ENCODE data around the gene ZNF550. TPM values are rescaled to one million over a fixed set of nuclear protein-coding genes. Genes with fewer than 3 reads are reported as not detected.
"Not testable (repeated sequence)": the region's sequence is repeated elsewhere in the genome, so short reads cannot be mapped to it uniquely, and the experiment has no call there.

ZNF550 gene
- total and polyA plus RNA-seq, 7 experiments from 2014 or later, result 8.6 to 56.2 (median 17.7) TPM

DNA sequence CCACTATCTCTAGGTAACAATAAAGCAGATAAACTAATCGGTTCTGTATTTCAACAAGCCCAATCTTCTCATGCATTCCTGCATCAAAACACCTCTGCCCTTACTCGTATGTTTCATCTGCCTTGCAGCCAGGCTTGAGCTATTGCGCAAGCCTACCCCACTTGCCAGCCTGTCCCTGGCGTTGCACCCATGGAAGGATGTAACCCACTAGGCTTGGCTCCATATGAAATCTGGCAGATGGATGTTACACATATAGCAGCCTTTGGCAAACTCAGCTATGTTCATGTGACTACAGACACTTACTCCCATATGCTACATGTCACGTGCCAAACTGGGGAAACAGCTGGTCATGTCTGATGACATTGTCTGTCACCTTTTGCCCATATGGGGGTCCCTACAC is 44.4 kb downstream of the ZNF550 start:
- Mint-ChIP-seq H3K9me3 (peaks cover 16 to 92% (median 61%) of the 10 kb centered on the region in 11 donors), H3K27me3 (no peaks in the 10 kb centered on the region), H3K4me1 (no peaks in the 10 kb centered on the region), H3K4me3 (no peak overlapping the region), H3K36me3 (peaks cover 36 to 76% (median 64%) of the 10 kb centered on the region in 5 donors), H3K27ac (no peak overlapping the region)
- H3K4me3 ChIP-seq (ENCODE audit: low read length), result no peak overlapping the region
- intact Hi-C loops (cut with micrococcal nuclease), result no loop called here
- peaks cover 0 to 52% (median 4%) of the 10 kb centered on the region in 3 experiments for H3K36me3 ChIP-seq (ENCODE audit: control insufficient read depth in 2 of 3, insufficient read depth in 3 of 3, low read length in 3 of 3)
- H3K9me3 ChIP-seq (ENCODE audit: control insufficient read depth in 2 of 3, low read length in 3 of 3), result peaks cover 11 to 74% (median 18%) of the 10 kb centered on the region in 3 experiments
- H3K27me3 ChIP-seq (ENCODE audit: control insufficient read depth in 2 of 2, insufficient read depth in 2 of 2, low read length in 2 of 2), result no peaks in the 10 kb centered on the region
- DNase-seq, result no peak
- CTCF ChIA-PET, result no interaction called here
- no peak for ATAC-seq
- H3K4me1 ChIP-seq (ENCODE audit: control insufficient read depth in 2 of 2, insufficient read depth in 2 of 2, low read length in 2 of 2), result no peaks in the 10 kb centered on the region
- POLR2A ChIA-PET, result interaction anchor here (1.7 kb wide), 1 partner anchor 14 kb away, joined by 3 read pairs; no protein-coding TSS in a partner anchor
- no peak overlapping the region for H3K27ac ChIP-seq (ENCODE audit: low read depth, low read length)

DNA sequence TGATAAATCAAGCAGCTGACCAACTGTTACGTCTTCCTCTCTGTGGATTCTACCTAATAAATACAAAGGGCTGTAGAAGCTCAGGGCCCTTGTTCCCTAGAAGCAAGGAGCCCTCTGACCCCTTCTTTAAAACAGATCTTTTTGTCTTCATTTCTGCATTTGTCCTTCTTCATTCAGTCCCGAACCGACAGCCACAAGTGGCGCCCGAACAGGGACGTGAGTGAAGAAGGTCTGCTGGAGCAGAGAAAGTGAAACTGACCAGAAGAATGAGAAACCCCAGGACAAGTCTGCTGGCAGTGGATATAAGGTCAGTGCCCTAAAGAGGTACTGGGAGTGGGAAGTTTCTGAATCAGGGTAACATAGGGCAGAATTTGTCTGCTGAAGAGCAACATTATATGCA is 46.8 kb downstream of the ZNF550 start:
- H3K9me3 Mint-ChIP-seq, result peaks cover 17 to 93% (median 68%) of the 10 kb centered on the region in 11 donors
- no peaks in the 10 kb centered on the region for H3K27me3 Mint-ChIP-seq
- Histone ChIP-seq H3K27ac (ENCODE audit: low read depth, low read length) (no peak overlapping the region), H3K27me3 (ENCODE audit: control insufficient read depth in 2 of 2, insufficient read depth in 2 of 2, low read length in 2 of 2) (no peaks in the 10 kb centered on the region), H3K4me1 (ENCODE audit: control insufficient read depth in 2 of 2, insufficient read depth in 2 of 2, low read length in 2 of 2) (no peaks in the 10 kb centered on the region), H3K36me3 (ENCODE audit: control insufficient read depth in 2 of 3, insufficient read depth in 3 of 3, low read length in 3 of 3) (peaks cover 0 to 61% (median 4%) of the 10 kb centered on the region in 3 experiments), H3K4me3 (ENCODE audit: low read length) (peak overlapping the region; percentile 25), H3K9me3 (ENCODE audit: control insufficient read depth in 2 of 3, low read length in 3 of 3) (peaks cover 11 to 80% (median 26%) of the 10 kb centered on the region in 3 experiments)
- DNase-seq (no peak), ATAC-seq (no peak)
- no peaks in the 10 kb centered on the region for H3K4me1 Mint-ChIP-seq
- ChIA-PET CTCF (no interaction called here), POLR2A (no interaction called here)
- no peak overlapping the region for H3K4me3 Mint-ChIP-seq
- H3K27ac Mint-ChIP-seq, result no peak overlapping the region
- peaks cover 45 to 82% (median 79%) of the 10 kb centered on the region in 5 donors for H3K36me3 Mint-ChIP-seq
- intact Hi-C loops (cut with micrococcal nuclease), result no loop called here

GRCh38 chr19:57511484-57511883 is 48.2 kb downstream of the ZNF550 start:
- H3K36me3 ChIP-seq (ENCODE audit: control insufficient read depth in 2 of 3, insufficient read depth in 3 of 3, low read length in 3 of 3), result peaks cover 11 to 62% (median 15%) of the 10 kb centered on the region in 3 experiments
- H3K9me3 Mint-ChIP-seq, result peaks cover 17 to 92% (median 73%) of the 10 kb centered on the region in 11 donors

GRCh38 chr19:57506163-57506562 is 53.5 kb downstream of the ZNF550 start:
- Histone ChIP-seq H3K9me3 (ENCODE audit: control insufficient read depth in 2 of 3, low read length in 3 of 3) (peaks cover 0 to 66% (median 23%) of the 10 kb centered on the region in 3 experiments), H3K27ac (ENCODE audit: low read depth, low read length) (no peak overlapping the region)
- peaks cover 19 to 93% (median 66%) of the 10 kb centered on the region in 11 donors for H3K9me3 Mint-ChIP-seq

More at GRCh38 chr19:57511484-57511883, 48.2 kb downstream of the ZNF550 start:
- H3K27me3 ChIP-seq (ENCODE audit: control insufficient read depth in 2 of 2, insufficient read depth in 2 of 2, low read length in 2 of 2), result no peaks in the 10 kb centered on the region
- Mint-ChIP-seq H3K27me3 (no peaks in the 10 kb centered on the region), H3K27ac (no peak overlapping the region), H3K4me3 (no peak overlapping the region), H3K36me3 (peaks cover 47 to 81% (median 79%) of the 10 kb centered on the region in 5 donors), H3K4me1 (no peaks in the 10 kb centered on the region)
- POLR2A ChIA-PET, result no interaction called here
- no peak overlapping the region for H3K4me3 ChIP-seq (ENCODE audit: low read length)
- H3K9me3 ChIP-seq (ENCODE audit: control insufficient read depth in 2 of 3, low read length in 3 of 3), result peaks cover 11 to 83% (median 32%) of the 10 kb centered on the region in 3 experiments
- no peak for ATAC-seq
- no peaks in the 10 kb centered on the region for H3K4me1 ChIP-seq (ENCODE audit: control insufficient read depth in 2 of 2, insufficient read depth in 2 of 2, low read length in 2 of 2)
- no peak for DNase-seq
- CTCF ChIA-PET, result interaction anchor here (0.7 kb wide), 1 partner anchor 490 kb away, joined by 4 read pairs; no protein-coding TSS in a partner anchor
- intact Hi-C loops (cut with micrococcal nuclease), result no loop called here
- no peak overlapping the region for H3K27ac ChIP-seq (ENCODE audit: low read depth, low read length)

GRCh38 chr19:57500400-57500799 is 59.3 kb downstream of the ZNF550 start:
- Mint-ChIP-seq H3K36me3 (peaks cover 30 to 60% (median 59%) of the 10 kb centered on the region in 5 donors), H3K4me1 (peaks cover 21 to 36% (median 32%) of the 10 kb centered on the region in 7 donors), H3K27ac (peak overlapping the region; percentile 39 to 87 (median 72)), H3K9me3 (peaks cover 18 to 91% (median 50%) of the 10 kb centered on the region in 11 donors), H3K4me3 (peak overlapping the region; percentile 76 to 94 (median 81))
- H3K4me1 ChIP-seq (ENCODE audit: control insufficient read depth in 2 of 2, insufficient read depth in 2 of 2, low read length in 2 of 2); H3K27me3 ChIP-seq (ENCODE audit: control insufficient read depth in 2 of 2, insufficient read depth in 2 of 2, low read length in 2 of 2); ATAC-seq; H3K27me3 Mint-ChIP-seq; DNase-seq; CTCF ChIA-PET; intact Hi-C loops (cut with micrococcal nuclease): not testable (repeated sequence)
- Histone ChIP-seq H3K9me3 (ENCODE audit: control insufficient read depth in 2 of 3, low read length in 3 of 3) (peaks cover 0 to 45% (median 21%) of the 10 kb centered on the region in 3 experiments), H3K27ac (ENCODE audit: low read depth, low read length) (peak overlapping the region; percentile 43), H3K4me3 (ENCODE audit: low read length) (peak overlapping the region; percentile 51), H3K36me3 (ENCODE audit: control insufficient read depth in 2 of 3, insufficient read depth in 3 of 3, low read length in 3 of 3) (peaks cover 3 to 36% (median 12%) of the 10 kb centered on the region in 3 experiments)
- POLR2A ChIA-PET, result interaction anchor here (1.0 to 1.1 kb wide), 3 partner anchors 13 to 79 kb away, joined by 3 to 9 read pairs (median 3); partner anchors contain the start of genes ZNF416 and ZNF419

More at GRCh38 chr19:57506163-57506562, 53.5 kb downstream of the ZNF550 start:
- Mint-ChIP-seq H3K36me3 (peaks cover 47 to 88% (median 82%) of the 10 kb centered on the region in 5 donors), H3K27me3 (no peaks in the 10 kb centered on the region), H3K27ac (no peak overlapping the region), H3K4me1 (peaks cover 7 to 21% (median 16%) of the 10 kb centered on the region in 7 donors), H3K4me3 (peak overlapping the region in 2 of 10 donors; percentile 52 to 64)
- H3K4me1 ChIP-seq (ENCODE audit: control insufficient read depth in 2 of 2, insufficient read depth in 2 of 2, low read length in 2 of 2), result peaks cover 0 to under 1% of the 10 kb centered on the region in 2 donors
- intact Hi-C loops (cut with micrococcal nuclease), result no loop called here
- ChIA-PET POLR2A (no interaction called here), CTCF (no interaction called here)
- H3K36me3 ChIP-seq (ENCODE audit: control insufficient read depth in 2 of 3, insufficient read depth in 3 of 3, low read length in 3 of 3), result peaks cover 23 to 69% (median 34%) of the 10 kb centered on the region in 3 experiments
- DNase-seq (no peak), ATAC-seq (no peak)
- no peaks in the 10 kb centered on the region for H3K27me3 ChIP-seq (ENCODE audit: control insufficient read depth in 2 of 2, insufficient read depth in 2 of 2, low read length in 2 of 2)
- no peak overlapping the region for H3K4me3 ChIP-seq (ENCODE audit: low read length)

DNA sequence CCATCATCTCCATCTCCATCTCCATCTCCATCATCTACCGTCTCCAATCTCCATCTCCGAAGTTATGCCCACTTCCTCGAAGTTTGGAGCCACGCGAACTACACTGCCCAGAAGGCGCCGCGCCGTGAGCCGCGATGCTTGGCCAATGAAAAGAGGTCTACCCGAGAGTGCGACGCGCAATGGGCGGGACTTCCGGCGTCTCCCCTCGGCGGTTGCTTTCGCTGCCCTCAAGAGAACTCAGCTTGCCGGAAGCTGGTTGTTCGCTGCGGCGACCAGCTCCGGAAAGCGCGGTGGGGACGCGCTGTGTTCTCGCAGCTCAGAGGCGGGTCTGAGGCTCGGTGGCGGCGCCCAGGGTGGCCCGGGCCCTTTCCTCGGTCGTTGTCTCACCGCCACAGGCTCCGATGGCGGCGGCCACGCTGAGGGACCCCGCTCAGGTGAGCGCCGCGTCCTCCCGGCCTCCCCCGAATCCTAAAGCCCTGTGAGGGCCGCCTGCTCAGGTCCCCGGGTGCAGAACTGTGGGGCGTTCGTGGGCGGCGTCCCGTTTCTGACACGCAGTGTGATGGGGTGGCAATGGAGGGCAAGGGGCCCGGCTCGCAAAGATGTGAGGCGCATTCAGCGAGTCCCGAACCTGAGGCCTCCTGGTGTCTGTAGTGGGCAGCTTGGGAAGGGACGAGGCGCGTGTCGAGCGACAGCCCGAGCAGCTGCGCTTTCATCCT is 59.8 kb downstream of the ZNF550 start, which contains the start of gene ZNF773:
TSS of gene ZNF773 (plus strand) at position 259 of the 716 bp plus-strand sequence. CDS start at position 402, 143 bp downstream.
- H3K9me3 ChIP-seq (ENCODE audit: control insufficient read depth in 2 of 3, low read length in 3 of 3), result peaks cover 0 to 47% (median 21%) of the 10 kb centered on the region in 3 experiments
- POLR2A ChIA-PET, result interaction anchor here (1.0 to 1.1 kb wide), 2 partner anchors 12 to 79 kb away, joined by 3 to 9 read pairs; partner anchors contain the start of genes ZNF416 and ZNF419
- DNase-seq (peak; percentile 89 to 97 (median 94)), ATAC-seq (peak; percentile 99)
- Mint-ChIP-seq H3K27ac (peak within 1 kb of the TSS; percentile 78 to 96 (median 87)), H3K4me3 (peak within 1 kb of the TSS; percentile 76 to 94 (median 81)), H3K4me1 (peaks cover 21 to 36% (median 32%) of the 10 kb centered on the region in 7 donors), H3K36me3 (peaks cover 30 to 60% (median 57%) of the 10 kb centered on the region in 5 donors), H3K9me3 (peaks cover 18 to 91% (median 52%) of the 10 kb centered on the region in 11 donors)
- peak within 1 kb of the TSS; percentile 82 for H3K27ac ChIP-seq (ENCODE audit: low read depth, low read length)
- H3K27me3 Mint-ChIP-seq; H3K27me3 ChIP-seq (ENCODE audit: control insufficient read depth in 2 of 2, insufficient read depth in 2 of 2, low read length in 2 of 2); CTCF ChIA-PET; H3K4me1 ChIP-seq (ENCODE audit: control insufficient read depth in 2 of 2, insufficient read depth in 2 of 2, low read length in 2 of 2): not testable (repeated sequence)
- H3K4me3 ChIP-seq (ENCODE audit: low read length), result peak within 1 kb of the TSS; percentile 54
- peaks cover 0 to 30% (median 9%) of the 10 kb centered on the region in 3 experiments for H3K36me3 ChIP-seq (ENCODE audit: control insufficient read depth in 2 of 3, insufficient read depth in 3 of 3, low read length in 3 of 3)
- intact Hi-C loops (cut with micrococcal nuclease), result loop anchor here (1.0 to 10.0 kb wide), 13 partner anchors 13 to 1105 kb away; partner anchors contain the start of genes ZNF211 (in 2 of the 2), ZNF419 (in 2 of the 2), ZNF549 (in 2 of the 2) and ZNF749 (in 2 of the 2)

All from naive thymus-derived CD4-positive, alpha-beta T cell (primary cell).